Testis (tissue), 3 donors: Measurements from ENCODE around the gene SAMHD1. TPM values are rescaled to one million over a fixed set of nuclear protein-coding genes. Genes with fewer than 3 reads are reported as not detected.

Source experiments
- DNase-seq: peaks from one replicate; pipeline ENCODE4 v3.0.0-alpha.2; 2019
- H3K27ac ChIP-seq, 2 donors: fragments of 200-600 bp; sonication (generic); one replicate each; pipeline ENCODE4 v1.5.1; 2019
- H3K27me3 ChIP-seq: fragments of 200-600 bp; sonication (generic); one replicate; pipeline ENCODE4 v1.5.1; 2019
- H3K36me3 ChIP-seq: fragments of 200-600 bp; sonication (generic); one replicate; pipeline ENCODE4 v1.5.1; 2017; ENCODE audit warnings: low read depth; ENCODE audit errors: missing control alignments
- H3K4me1 ChIP-seq: fragments of 200-600 bp; sonication (generic); one replicate; pipeline ENCODE4 v1.5.1; 2019
- H3K4me3 ChIP-seq, 2 donors: fragments of 200-600 bp; sonication (generic); one replicate each; pipeline ENCODE4 v1.5.1; 2017 to 2019
- H3K9me3 ChIP-seq: fragments of 200-600 bp; sonication (generic); one replicate; pipeline ENCODE4 v1.5.1; 2017
- CTCF ChIP-seq, 3 experiments: fragments of 450-650 bp in 2 of 3; fragments of 200-600 bp in 1 of 3; sonication (generic) in 1 of 3; IDR thresholded peaks; one replicate each; pipeline ENCODE4 v1.5.1; 2016 to 2019; ENCODE audit warnings: antibody characterized with exemption in 3 of 3, mild to moderate bottlenecking in 2 of 3, moderate library complexity in 1 of 3
- POLR2A ChIP-seq: fragments of 450-650 bp; IDR thresholded peaks from one replicate; pipeline ENCODE4 v1.6.1; 2017; ENCODE audit warnings: antibody characterized with exemption, mild to moderate bottlenecking, moderate library complexity
- WGBS, 2 donors: methylation state at CpG; one replicate each; pipeline ENCODE4 v1.1.5; 2018; 5-methylcytosine and 5-hydroxymethylcytosine counted together
- intact Hi-C: fragments of 100-400 bp; cut with DNase I; formaldehyde crosslinking; loops from one replicate; pipeline ENCODE4 v1.15.1; 2023; ENCODE audit warnings: low total_unique reads
- polyA plus RNA-seq: library from polyadenylated mRNA; stranded (reverse); fragments of 350-450 nt; fragmentation: Illumina TruSeq; extraction: RNeasy Lipid Tissue Mini Kit (QIAGEN cat#74804); gene quantifications from one replicate; pipeline ENCODE4 v1.2.3, GENCODE V29; 2014; ENCODE audit warnings: low read depth, low replicate concordance; ENCODE audit not compliant: insufficient read depth
- total RNA-seq, 2 donors: library from RNA; depleted of rRNA; stranded (reverse); fragments of >200 nt; gene quantifications; one replicate each; pipeline ENCODE4 v1.2.3, GENCODE V29; 2016

SAMHD1 gene
- total and polyA plus RNA-seq, 3 donors from 2014 or later, result 38.7 to 79.0 (median 61.9) TPM

GRCh38 chr20:36866681-36867495 lies 84.6 kb downstream of the SAMHD1 start:
- no peak for DNase-seq
- no peak overlapping the region for H3K27ac ChIP-seq
- intact Hi-C loops, result no loop called here

DNA sequence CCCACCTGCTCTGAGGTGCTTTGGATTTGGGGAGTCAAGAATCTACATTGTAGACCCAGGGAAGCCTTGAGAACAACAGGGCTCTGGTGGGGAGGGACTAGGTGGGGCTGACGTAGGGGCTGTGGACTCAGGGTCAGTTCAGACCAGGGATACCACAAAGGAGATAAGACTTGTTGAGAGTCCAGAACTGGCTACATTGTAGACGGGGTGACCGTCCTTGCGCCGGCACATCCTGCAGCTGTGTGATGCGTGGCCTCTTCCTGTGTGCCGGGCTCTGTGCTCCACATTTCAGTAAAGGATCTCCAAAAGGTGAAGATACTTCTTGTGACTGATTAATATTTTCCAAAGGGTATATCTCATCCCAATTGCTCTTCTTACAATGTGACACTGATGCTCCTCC lies 85.3 kb downstream of the SAMHD1 start:
- intact Hi-C loops, result no loop called here
- no peaks in the 10 kb centered on the region for H3K27me3 ChIP-seq
- 63 to 80% methylated on average over 7 of the region's 7 CpGs for WGBS, 2 donors
- no peaks in the 10 kb centered on the region for H3K9me3 ChIP-seq
- no peak overlapping the region for H3K27ac ChIP-seq
- no peaks in the 10 kb centered on the region for H3K36me3 ChIP-seq
- peaks cover 36% of the 10 kb centered on the region for H3K4me1 ChIP-seq
- TF ChIP-seq POLR2A, result no peak
- no peak for TF ChIP-seq CTCF (IDR thresholded peaks at IDR 0.05)
- DNase-seq, result peak; percentile 87
- H3K4me3 ChIP-seq, result no peak overlapping the region

More at GRCh38 chr20:36866681-36867495, 84.6 kb downstream of the SAMHD1 start:
- Histone ChIP-seq H3K9me3 (no peaks in the 10 kb centered on the region), H3K36me3 (no peaks in the 10 kb centered on the region), H3K4me1 (peaks cover 29% of the 10 kb centered on the region), H3K27me3 (no peaks in the 10 kb centered on the region), H3K4me3 (no peak overlapping the region)
- TF ChIP-seq CTCF (IDR thresholded peaks at IDR 0.05) (no peak), POLR2A (no peak)
- WGBS, 2 donors, result 70 to 73% methylated on average over 8 of the region's 8 CpGs

DNA sequence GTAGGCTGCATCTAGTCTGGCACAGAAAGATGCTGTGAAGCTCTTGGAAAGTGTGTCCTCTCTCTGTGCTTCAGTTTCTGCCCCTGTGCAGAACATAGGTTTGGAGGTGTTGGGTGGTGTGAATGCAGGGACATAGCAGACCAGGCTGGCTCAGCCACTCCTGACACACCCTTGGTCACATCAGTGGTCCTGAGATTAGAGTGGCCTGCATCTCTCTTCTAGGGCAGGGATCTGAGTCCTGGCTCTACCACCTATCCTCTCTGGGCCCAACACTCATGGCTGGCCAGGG lies 85.7 kb downstream of the SAMHD1 start:
- no peak overlapping the region for H3K27ac ChIP-seq
- H3K9me3 ChIP-seq, result no peaks in the 10 kb centered on the region
- intact Hi-C loops, result no loop called here
- peaks cover 40% of the 10 kb centered on the region for H3K4me1 ChIP-seq
- no peak overlapping the region for H3K4me3 ChIP-seq
- TF ChIP-seq POLR2A, result no peak
- TF ChIP-seq CTCF (IDR thresholded peaks at IDR 0.05), result no peak
- no peaks in the 10 kb centered on the region for H3K27me3 ChIP-seq
- H3K36me3 ChIP-seq, result no peaks in the 10 kb centered on the region
- DNase-seq, result no peak

DNA sequence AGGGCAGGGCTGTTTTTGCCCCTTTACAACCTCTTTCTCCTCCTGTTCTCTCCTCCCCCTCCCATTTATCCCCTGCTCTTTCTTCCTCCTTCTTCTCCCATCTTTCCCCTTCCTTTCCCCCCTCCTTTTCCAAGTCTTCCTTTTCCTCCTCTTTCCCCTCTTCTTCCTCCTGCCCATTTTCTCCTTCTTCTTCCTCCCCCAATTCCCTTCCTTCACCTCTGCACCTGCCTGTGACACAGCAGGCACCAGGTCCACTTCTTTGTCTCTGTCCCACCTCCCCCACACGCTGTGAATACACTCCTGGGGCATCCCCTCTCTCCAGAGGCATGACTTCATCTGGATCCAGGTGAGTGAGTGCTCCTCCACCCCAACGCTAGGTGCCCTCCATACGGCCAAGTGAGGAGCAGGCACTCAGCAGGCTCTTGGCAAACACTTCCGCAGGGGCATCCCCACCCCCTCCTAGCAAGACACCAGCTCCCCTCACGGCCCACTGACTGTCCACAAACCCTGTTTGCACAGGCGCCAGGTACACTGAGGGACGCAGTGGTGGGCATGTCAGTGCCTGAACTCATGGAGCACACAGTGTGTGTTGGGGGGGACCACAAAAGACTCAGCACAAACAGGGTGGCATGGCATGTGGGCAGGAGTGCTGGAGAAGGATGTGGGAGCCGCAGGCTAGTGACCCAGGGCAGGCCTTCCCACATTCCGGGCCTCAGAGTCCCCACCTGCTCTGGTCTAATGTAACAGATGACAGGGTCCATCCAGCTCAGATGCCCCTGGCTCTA lies 86.2 kb downstream of the SAMHD1 start:
- Histone ChIP-seq H3K4me1 (peaks cover 45% of the 10 kb centered on the region), H3K36me3 (no peaks in the 10 kb centered on the region), H3K9me3 (no peaks in the 10 kb centered on the region), H3K4me3 (no peak overlapping the region), H3K27ac (peak overlapping the region; percentile 68 to 90), H3K27me3 (no peaks in the 10 kb centered on the region)
- intact Hi-C loops, result no loop called here
- WGBS, 2 donors, result 70 to 78% methylated on average over 6 to 9 of the region's 9 CpGs
- TF ChIP-seq POLR2A, result no peak
- no peak for TF ChIP-seq CTCF (IDR thresholded peaks at IDR 0.05)
- DNase-seq, result no peak
